ENCODE results near the gene SLC18B1. TPM values are rescaled to one million over a fixed set of nuclear protein-coding genes. Genes with fewer than 3 reads are reported as not detected.

Gene SLC18B1
- total and polyA plus RNA-seq, 2 of the 8 experiments (the other 6 are each of a cell fraction or from before 2014, with no cell fraction given): 17.2 to 23.4 TPM

- TF ChIP-seq RAD21 (IDR thresholded peaks at IDR 0.05 in 1 of 2, conservative IDR thresholded peaks at IDR 0.05 in 1 of 2; ENCODE audit: low read depth in 2 of 2, low read length in 2 of 2): no peak
- no peak for TF ChIP-seq RFX5 (IDR thresholded peaks at IDR 0.05; ENCODE audit: borderline replicate concordance, low read depth, low read length)
- TF ChIP-seq POLR2A (IDR thresholded peaks at IDR 0.05; ENCODE audit: control extremely low read depth in 1 of 2, low read depth in 2 of 2, low read length in 2 of 2): peak; percentile 86 to 91
- peak; percentile 97 for TF ChIP-seq POLR2AphosphoS5 (IDR thresholded peaks at IDR 0.05; ENCODE audit: low read depth, low read length)
- no peak for TF ChIP-seq CREB1 (IDR thresholded peaks at IDR 0.05)
Measured at GRCh38 chr6:132817554-132818403, 19.3 kb upstream of the SLC18B1 start (continued).

Data from H1 (cell line).